Fibroblast of lung (primary cell): ENCODE measurements around the gene PRCD. TPM values are rescaled to one million over a fixed set of nuclear protein-coding genes. Genes with fewer than 3 reads are reported as not detected.
A peak's percentile ranks its signal among the peaks of the same experiment; 100 is the strongest.

Source experiments
- DNase-seq, 2 donors: peaks; one replicate each; pipeline versions ENCODE4 v3.0.0 to v3.0.0-alpha.2; 2010; ENCODE audit warnings: low read depth in 2 of 2
- H2AFZ ChIP-seq: 2 replicates; pipeline ENCODE4 v1.5.1; 2012; ENCODE audit warnings: low read length, control low read depth, inconsistent platforms
- H3K27ac ChIP-seq: 2 replicates; pipeline ENCODE4 v1.5.1; 2011; ENCODE audit warnings: low read length, control low read depth; ENCODE audit not compliant: insufficient read depth
- H3K27me3 ChIP-seq: 2 replicates; pipeline ENCODE4 v1.5.1; 2011; ENCODE audit warnings: mild to moderate bottlenecking, low read length; ENCODE audit not compliant: control insufficient read depth, insufficient read depth
- H3K36me3 ChIP-seq: 2 replicates; pipeline ENCODE4 v1.5.1; 2011; ENCODE audit warnings: low read length; ENCODE audit not compliant: control insufficient read depth, insufficient read depth
- H3K4me1 ChIP-seq: 2 replicates; pipeline ENCODE4 v1.5.1; 2011; ENCODE audit warnings: low read length; ENCODE audit not compliant: control insufficient read depth, insufficient read depth; ENCODE audit errors: extremely low read depth
- H3K4me2 ChIP-seq: 2 replicates; pipeline ENCODE4 v1.5.1; 2011; ENCODE audit warnings: low read length, control low read depth; ENCODE audit not compliant: insufficient read depth; ENCODE audit errors: extremely low read depth
- H3K4me3 ChIP-seq, 4 experiments: fragments of 200-600 bp in 1 of 4; sonication (generic) in 1 of 4; replicated peaks in 1 of 4; 2 replicates each; pipeline ENCODE4 v1.5.1; 2011 to 2016; ENCODE audit warnings: low read length in 4 of 4, low read depth in 3 of 4, mild to moderate bottlenecking in 3 of 4, control low read depth in 2 of 4, inconsistent platforms in 1 of 4, mixed read lengths in 1 of 4; ENCODE audit not compliant: insufficient read depth in 1 of 4; ENCODE audit errors: control extremely low read depth in 1 of 4
- H3K79me2 ChIP-seq: 2 replicates; pipeline ENCODE4 v1.5.1; 2012; ENCODE audit warnings: mild to moderate bottlenecking, low read length, inconsistent platforms; ENCODE audit not compliant: control insufficient read depth, insufficient read depth
- H3K9ac ChIP-seq: 2 replicates; pipeline ENCODE4 v1.5.1; 2011; ENCODE audit warnings: mild to moderate bottlenecking, low read length, control low read depth; ENCODE audit not compliant: insufficient read depth
- H3K9me3 ChIP-seq: 2 replicates; pipeline ENCODE4 v1.5.1; 2012; ENCODE audit warnings: low read depth, low read length; ENCODE audit not compliant: control insufficient read depth, insufficient read depth
- H4K20me1 ChIP-seq: 2 replicates; pipeline ENCODE4 v1.5.1; 2011; ENCODE audit warnings: low read length; ENCODE audit not compliant: control insufficient read depth, insufficient read depth; ENCODE audit errors: extremely low read depth
- CTCF ChIP-seq, 2 donors: IDR thresholded peaks in 1 of 2; conservative IDR thresholded peaks in 1 of 2; 1 replicate in 1 of 2; 2 replicates in 1 of 2; pipeline ENCODE4 v1.5.1; 2011 to 2012; ENCODE audit warnings: low read length in 2 of 2, control low read depth in 1 of 2, inconsistent platforms in 1 of 2, low read depth in 1 of 2, mild to moderate bottlenecking in 1 of 2
- EZH2 ChIP-seq: IDR thresholded peaks from 2 replicates; pipeline ENCODE4 v1.5.1; 2012; ENCODE audit warnings: low read length, control low read depth, mild to moderate bottlenecking; ENCODE audit errors: missing control alignments
- polyA plus RNA-seq, 2 donors: library from polyadenylated mRNA; depleted of rRNA in 1 of 2; stranded (reverse) in 1 of 2; unstranded in 1 of 2; fragments of >200 nt; gene quantifications; 2 replicates each; pipeline ENCODE4 v1.2.1, GENCODE V29; 2011 to 2012; ENCODE audit warnings: missing spikeins in 1 of 2
- total RNA-seq: library from RNA; depleted of rRNA; stranded (reverse); fragments of >200 nt; gene quantifications from 2 replicates; pipeline ENCODE4 v1.2.1, GENCODE V29; 2014

Gene PRCD
- total and polyA plus RNA-seq, 2 donors (not counting 1 experiment from before 2014, with no cell fraction given): 0.89 to 4.3 TPM

- TF ChIP-seq EZH2 (no peak), CTCF (conservative IDR thresholded peaks at IDR 0.05 in 1 of 2, IDR thresholded peaks at IDR 0.05 in 1 of 2; ENCODE audit: low read depth in 1 of 2, low read length in 2 of 2) (no peak)
- H4K20me1 ChIP-seq: no peaks in the 10 kb centered on the region
- no peaks in the 10 kb centered on the region for H3K36me3 ChIP-seq
- H3K27ac ChIP-seq: no peak overlapping the region
- peaks cover 18% of the 10 kb centered on the region for H3K4me1 ChIP-seq
- H3K9ac ChIP-seq: no peak overlapping the region
- H3K9me3 ChIP-seq: no peaks in the 10 kb centered on the region
- H3K4me3 ChIP-seq: peak overlapping the region; percentile 31 to 57 (median 46)
- peak overlapping the region; percentile 80 for H3K4me2 ChIP-seq
- H2AFZ ChIP-seq: no peak overlapping the region
- no peak for DNase-seq
- no peaks in the 10 kb centered on the region for H3K79me2 ChIP-seq
- no peaks in the 10 kb centered on the region for H3K27me3 ChIP-seq
These were observed 39.2 kb upstream of the PRCD start for GRCh38 chr17:76500747-76501017.

GRCh38 chr17:76501018-76501826, 38.6 kb upstream of the PRCD start, which contains the start of gene RHBDF2:
Gene RHBDF2, minus strand, starts transcription at chr17:76501423. Its CDS starts 19,899 bp downstream, at chr17:76481524.
- Histone ChIP-seq H2AFZ (peak within 1 kb of the TSS; percentile 77), H3K9ac (peak within 1 kb of the TSS; percentile 46), H3K4me1 (peaks cover 18% of the 10 kb centered on the region), H3K9me3 (no peaks in the 10 kb centered on the region), H3K27me3 (no peaks in the 10 kb centered on the region), H3K36me3 (no peaks in the 10 kb centered on the region), H3K4me3 (peak within 1 kb of the TSS; percentile 31 to 66 (median 48)), H3K27ac (no peak within 1 kb of the TSS), H3K4me2 (peak within 1 kb of the TSS; percentile 80), H3K79me2 (no peaks in the 10 kb centered on the region), H4K20me1 (no peaks in the 10 kb centered on the region)
- DNase-seq: peak; percentile 70
- TF ChIP-seq EZH2 (no peak), CTCF (conservative IDR thresholded peaks at IDR 0.05 in 1 of 2, IDR thresholded peaks at IDR 0.05 in 1 of 2; ENCODE audit: low read depth in 1 of 2, low read length in 2 of 2) (no peak)

- no peak overlapping the region for H3K9ac ChIP-seq
- peaks cover 1% of the 10 kb centered on the region for H3K27me3 ChIP-seq
- H3K36me3 ChIP-seq: no peaks in the 10 kb centered on the region
- peak overlapping the region; percentile 64 for H3K4me2 ChIP-seq
- H3K27ac ChIP-seq: no peak overlapping the region
- no peaks in the 10 kb centered on the region for H3K9me3 ChIP-seq
- no peak for DNase-seq
- H4K20me1 ChIP-seq: no peaks in the 10 kb centered on the region
- H3K79me2 ChIP-seq: no peaks in the 10 kb centered on the region
- H3K4me3 ChIP-seq: peak overlapping the region in 2 of 4 experiments; percentile 57 to 66
- H3K4me1 ChIP-seq: peaks cover 18% of the 10 kb centered on the region
- TF ChIP-seq CTCF (conservative IDR thresholded peaks at IDR 0.05 in 1 of 2, IDR thresholded peaks at IDR 0.05 in 1 of 2; ENCODE audit: low read depth in 1 of 2, low read length in 2 of 2) (no peak), EZH2 (no peak)
- peak overlapping the region; percentile 77 for H2AFZ ChIP-seq
These were observed 38.0 kb upstream of the PRCD start for GRCh38 chr17:76501827-76502307.
